ENCODE measurements around the gene APBA2. TPM values are rescaled to one million over a fixed set of nuclear protein-coding genes. Genes with fewer than 3 reads are reported as not detected.

APBA2 gene
- total RNA-seq, 1 experiment from 2014 or later: not detected

DNA sequence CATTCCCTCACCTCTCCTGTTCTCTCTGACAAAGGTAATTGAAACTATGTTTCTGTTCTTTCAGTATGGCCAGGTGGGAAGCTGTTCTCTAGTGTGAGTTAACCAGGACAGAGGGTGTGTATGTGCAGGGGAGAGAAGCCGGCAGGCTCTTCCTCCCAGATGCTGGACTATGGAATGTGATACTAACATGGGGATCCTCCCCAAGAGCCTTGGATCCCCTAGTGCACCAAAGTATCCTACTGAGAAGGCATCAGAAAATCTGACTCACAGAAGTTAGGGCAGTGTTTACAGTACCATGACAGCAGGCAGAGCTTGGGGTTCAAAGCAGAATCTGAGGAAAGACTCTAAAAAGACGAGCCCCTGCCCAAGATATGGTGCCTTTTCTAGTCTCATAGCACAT, 123.1 kb downstream of the APBA2 start:
- peaks cover 25% of the 10 kb centered on the region for H3K9me3 Mint-ChIP-seq (ENCODE audit: unreplicated experiment)
- H3K27me3 ChIP-seq (replicated peaks; ENCODE audit: control insufficient read depth, insufficient read depth, low read length): no peaks in the 10 kb centered on the region
- TF ChIP-seq, protein P1, sequence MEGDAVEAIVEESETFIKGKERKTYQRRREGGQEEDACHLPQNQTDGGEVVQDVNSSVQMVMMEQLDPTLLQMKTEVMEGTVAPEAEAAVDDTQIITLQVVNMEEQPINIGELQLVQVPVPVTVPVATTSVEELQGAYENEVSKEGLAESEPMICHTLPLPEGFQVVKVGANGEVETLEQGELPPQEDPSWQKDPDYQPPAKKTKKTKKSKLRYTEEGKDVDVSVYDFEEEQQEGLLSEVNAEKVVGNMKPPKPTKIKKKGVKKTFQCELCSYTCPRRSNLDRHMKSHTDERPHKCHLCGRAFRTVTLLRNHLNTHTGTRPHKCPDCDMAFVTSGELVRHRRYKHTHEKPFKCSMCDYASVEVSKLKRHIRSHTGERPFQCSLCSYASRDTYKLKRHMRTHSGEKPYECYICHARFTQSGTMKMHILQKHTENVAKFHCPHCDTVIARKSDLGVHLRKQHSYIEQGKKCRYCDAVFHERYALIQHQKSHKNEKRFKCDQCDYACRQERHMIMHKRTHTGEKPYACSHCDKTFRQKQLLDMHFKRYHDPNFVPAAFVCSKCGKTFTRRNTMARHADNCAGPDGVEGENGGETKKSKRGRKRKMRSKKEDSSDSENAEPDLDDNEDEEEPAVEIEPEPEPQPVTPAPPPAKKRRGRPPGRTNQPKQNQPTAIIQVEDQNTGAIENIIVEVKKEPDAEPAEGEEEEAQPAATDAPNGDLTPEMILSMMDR (IDR thresholded peaks at IDR 0.05; ENCODE audit: insufficient read depth in 1 of 2, low read depth in 1 of 2, low read length in 1 of 2, severe bottlenecking in 1 of 2, unreplicated experiment in 1 of 2): no peak
- ChIA-PET POLR2A (no interaction called here), CTCF (no interaction called here)
- no peak overlapping the region for H3K27ac Mint-ChIP-seq (ENCODE audit: unreplicated experiment)
- H3K4me3 ChIP-seq (ENCODE audit: low read depth, low read length): no peak overlapping the region
- peaks cover 12% of the 10 kb centered on the region for H3K27me3 Mint-ChIP-seq (ENCODE audit: insufficient read depth, unreplicated experiment)
- no peaks in the 10 kb centered on the region for H3K36me3 Mint-ChIP-seq (ENCODE audit: insufficient read depth, unreplicated experiment)
- no peaks in the 10 kb centered on the region for H3K4me1 ChIP-seq
- intact Hi-C loops (cut with micrococcal nuclease; ENCODE audit: unreplicated experiment): no loop called here
- BruUV-seq (replicated peaks): no TSS peak
- H3K4me1 Mint-ChIP-seq (ENCODE audit: low read depth, unreplicated experiment): no peaks in the 10 kb centered on the region
- peaks cover 9% of the 10 kb centered on the region for H3K9me3 ChIP-seq
- H3K36me3 ChIP-seq (ENCODE audit: control insufficient read depth, insufficient read depth, low read length): no peaks in the 10 kb centered on the region
- no peak overlapping the region for H3K4me3 Mint-ChIP-seq (ENCODE audit: unreplicated experiment)
- no peak for DNase-seq

DNA sequence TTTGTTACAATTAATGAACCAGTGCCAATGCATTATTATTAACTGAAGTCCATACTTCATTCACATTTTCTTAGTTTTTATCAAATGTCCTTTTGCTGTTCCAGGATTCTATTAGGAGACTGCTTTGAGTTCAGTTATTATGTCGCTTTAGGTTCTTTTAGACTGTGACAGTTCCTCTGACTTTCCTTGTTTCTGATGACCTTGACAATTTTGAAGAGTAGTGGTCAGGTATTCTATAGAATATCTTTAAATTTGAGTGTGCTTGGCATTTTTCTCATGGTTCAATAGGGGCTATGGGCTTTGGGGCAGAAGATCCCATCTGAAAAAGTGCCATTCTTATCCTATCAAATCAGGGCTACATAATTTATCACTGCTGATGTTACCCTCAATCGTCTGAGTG, 126.3 kb downstream of the APBA2 start:
- H3K36me3 Mint-ChIP-seq (ENCODE audit: insufficient read depth, unreplicated experiment): no peaks in the 10 kb centered on the region
- POLR2A ChIA-PET: no interaction called here
- H3K27ac Mint-ChIP-seq (ENCODE audit: unreplicated experiment): no peak overlapping the region
- Histone ChIP-seq H3K4me1 (no peaks in the 10 kb centered on the region), H3K4me3 (ENCODE audit: low read depth, low read length) (no peak overlapping the region), H3K9me3 (peaks cover 2% of the 10 kb centered on the region), H3K36me3 (ENCODE audit: control insufficient read depth, insufficient read depth, low read length) (no peaks in the 10 kb centered on the region), H3K27me3 (replicated peaks; ENCODE audit: control insufficient read depth, insufficient read depth, low read length) (no peaks in the 10 kb centered on the region)
- H3K4me3 Mint-ChIP-seq (ENCODE audit: unreplicated experiment): no peak overlapping the region
- CTCF ChIA-PET: no interaction called here
- BruUV-seq (replicated peaks): no TSS peak
- DNase-seq: no peak
- peaks cover 12% of the 10 kb centered on the region for H3K9me3 Mint-ChIP-seq (ENCODE audit: unreplicated experiment)
- intact Hi-C loops (cut with micrococcal nuclease; ENCODE audit: unreplicated experiment): no loop called here
- peaks cover 16% of the 10 kb centered on the region for H3K27me3 Mint-ChIP-seq (ENCODE audit: insufficient read depth, unreplicated experiment)
- TF ChIP-seq, protein P1 (IDR thresholded peaks at IDR 0.05; ENCODE audit: insufficient read depth in 1 of 2, low read depth in 1 of 2, low read length in 1 of 2, severe bottlenecking in 1 of 2, unreplicated experiment in 1 of 2): no peak
- H3K4me1 Mint-ChIP-seq (ENCODE audit: low read depth, unreplicated experiment): no peaks in the 10 kb centered on the region

DNA sequence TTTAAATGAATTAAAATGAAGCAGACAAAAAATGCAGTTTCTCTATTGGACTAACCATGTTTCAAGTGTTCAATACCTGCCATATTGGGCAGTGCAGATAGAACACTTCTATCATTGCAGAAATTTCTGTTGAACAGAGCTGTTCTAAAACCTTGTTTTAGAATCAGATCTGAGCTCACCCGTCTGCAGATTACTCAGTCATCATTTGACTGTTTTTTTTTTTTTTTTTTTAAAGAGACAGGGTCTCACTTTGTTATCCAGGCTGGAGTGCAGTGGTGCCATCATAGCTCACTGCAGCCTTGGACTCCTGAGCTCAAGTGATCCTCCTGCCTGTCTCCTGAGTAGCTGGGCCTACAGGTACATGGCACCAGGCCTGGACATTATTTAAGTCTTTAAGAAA, 128.7 kb downstream of the APBA2 start:
- Histone ChIP-seq H3K27me3 (replicated peaks; ENCODE audit: control insufficient read depth, insufficient read depth, low read length) (no peaks in the 10 kb centered on the region), H3K9me3 (no peaks in the 10 kb centered on the region), H3K4me1 (no peaks in the 10 kb centered on the region), H3K36me3 (ENCODE audit: control insufficient read depth, insufficient read depth, low read length) (no peaks in the 10 kb centered on the region), H3K4me3 (ENCODE audit: low read depth, low read length) (no peak overlapping the region)
- Mint-ChIP-seq H3K27ac (ENCODE audit: unreplicated experiment) (no peak overlapping the region), H3K36me3 (ENCODE audit: insufficient read depth, unreplicated experiment) (no peaks in the 10 kb centered on the region), H3K4me1 (ENCODE audit: low read depth, unreplicated experiment) (no peaks in the 10 kb centered on the region), H3K27me3 (ENCODE audit: insufficient read depth, unreplicated experiment) (peaks cover 23% of the 10 kb centered on the region), H3K4me3 (ENCODE audit: unreplicated experiment) (no peak overlapping the region), H3K9me3 (ENCODE audit: unreplicated experiment) (no peaks in the 10 kb centered on the region)
- TF ChIP-seq, protein P1 (IDR thresholded peaks at IDR 0.05; ENCODE audit: insufficient read depth in 1 of 2, low read depth in 1 of 2, low read length in 1 of 2, severe bottlenecking in 1 of 2, unreplicated experiment in 1 of 2): no peak
- POLR2A ChIA-PET: no interaction called here
- intact Hi-C loops (cut with micrococcal nuclease; ENCODE audit: unreplicated experiment): no loop called here
- BruUV-seq (replicated peaks): no TSS peak
- CTCF ChIA-PET: no interaction called here
- DNase-seq: no peak
